B cell (primary cell): ENCODE results near the gene PLPP3. TPM values are rescaled to one million over a fixed set of nuclear protein-coding genes. Genes with fewer than 3 reads are reported as not detected.

ENCODE experiments used
- ATAC-seq: fragments of 200-7000 bp; cut with Tn5 transposase; one replicate; pipeline ENCODE4 v1.10.0; 2021; ENCODE audit warnings: low read depth, mild to moderate bottlenecking, moderate number of reproducible peaks, moderate library complexity
- CTCF ChIA-PET: fragments of 350-600 bp; sonication (Branson Sonifier 250); formaldehyde crosslinking; loops from one replicate; lab custom pipeline; 2021; ENCODE audit warnings: antibody characterized with exemption, inconsistent platforms; lab: Charles Lee
- POLR2A ChIA-PET: fragments of 350-600 bp; sonication (Branson Sonifier 250); formaldehyde crosslinking; loops from one replicate; lab custom pipeline; 2021; ENCODE audit warnings: antibody characterized with exemption; lab: Charles Lee
- DNase-seq: peaks from one replicate; pipeline ENCODE4 v3.0.0; 2013
- H2AFZ ChIP-seq: 2 replicates; pipeline ENCODE4 v1.6.1; 2012; ENCODE audit warnings: mild to moderate bottlenecking, low read depth, low read length; ENCODE audit not compliant: insufficient read depth, poor library complexity, severe bottlenecking
- H3K27ac ChIP-seq, 2 donors: 1 replicate in 1 of 2; 2 replicates in 1 of 2; pipeline ENCODE4 v1.5.1; 2012 to 2013; ENCODE audit warnings: low read length in 2 of 2, mild to moderate bottlenecking in 2 of 2, moderate library complexity in 1 of 2
- H3K27me3 ChIP-seq, 4 experiments: fragments of 200-600 bp in 1 of 4; sonication (generic) in 1 of 4; replicated peaks in 1 of 4; 1 replicate in 2 of 4; 2 replicates in 2 of 4; pipeline versions ENCODE4 v1.6.1 to v1.7.0; 2013 to 2016; ENCODE audit warnings: low read length in 3 of 4, mild to moderate bottlenecking in 2 of 4, mixed read lengths in 1 of 4, moderate library complexity in 1 of 4; ENCODE audit not compliant: insufficient read depth in 4 of 4, control insufficient read depth in 3 of 4; ENCODE audit errors: control extremely low read depth in 1 of 4
- H3K36me3 ChIP-seq, 2 experiments: replicated peaks in 1 of 2; 1 replicate in 1 of 2; 2 replicates in 1 of 2; pipeline versions ENCODE4 v1.6.1 to v1.7.1; 2013; ENCODE audit warnings: low read length in 1 of 2; ENCODE audit not compliant: insufficient read depth in 2 of 2, control insufficient read depth in 1 of 2; ENCODE audit errors: control extremely low read depth in 1 of 2, extremely low read depth in 1 of 2
- H3K4me1 ChIP-seq, 2 donors: fragments of 200-600 bp in 1 of 2; sonication (generic) in 1 of 2; 1 replicate in 1 of 2; 2 replicates in 1 of 2; pipeline versions ENCODE4 v1.5.1 to v1.6.1; 2013 to 2017; ENCODE audit warnings: low read length in 2 of 2; ENCODE audit not compliant: control insufficient read depth in 2 of 2, insufficient read depth in 2 of 2
- H3K4me2 ChIP-seq: replicated peaks from 2 replicates; pipeline ENCODE3; 2012; ENCODE audit warnings: mild to moderate bottlenecking, low read depth, low read length; ENCODE audit not compliant: poor library complexity, severe bottlenecking
- H3K4me3 ChIP-seq, 5 experiments: fragments of 200-600 bp in 1 of 5; sonication (generic) in 1 of 5; 1 replicate in 3 of 5; 2 replicates in 2 of 5; pipeline versions ENCODE4 v1.5.1 to v1.7.0; 2011 to 2016; ENCODE audit warnings: low read length in 4 of 5, mild to moderate bottlenecking in 4 of 5, low read depth in 2 of 5, control low read depth in 1 of 5, moderate library complexity in 1 of 5; ENCODE audit not compliant: insufficient read depth in 1 of 5; ENCODE audit errors: control extremely low read depth in 1 of 5, extremely low read depth in 1 of 5
- H3K79me2 ChIP-seq: fragments of 200-600 bp; sonication (generic); one replicate; pipeline ENCODE4 v1.6.0; 2016; ENCODE audit warnings: low read length; ENCODE audit not compliant: control insufficient read depth, insufficient read depth
- H3K9ac ChIP-seq: fragments of 200-600 bp; sonication (generic); 2 replicates; pipeline ENCODE4 v1.6.1; 2017; ENCODE audit warnings: mild to moderate bottlenecking, low read length, moderate library complexity
- H3K9me3 ChIP-seq, 3 donors: one replicate each; pipeline versions ENCODE4 v1.6.1 to v1.7.1; 2013; ENCODE audit warnings: low read length in 2 of 3; ENCODE audit not compliant: control insufficient read depth in 2 of 3, insufficient read depth in 1 of 3; ENCODE audit errors: control extremely low read depth in 1 of 3
- H4K20me1 ChIP-seq: 2 replicates; pipeline ENCODE4 v1.6.0; 2012; ENCODE audit warnings: mild to moderate bottlenecking, low read length; ENCODE audit not compliant: insufficient read depth, control insufficient read depth, poor library complexity, severe bottlenecking
- H3K27ac Mint-ChIP-seq: one replicate; pipeline ENCODE4 v1.8.0; 2021; ENCODE audit warnings: mixed read lengths
- H3K27me3 Mint-ChIP-seq: one replicate; pipeline ENCODE4 v1.8.0; 2021; ENCODE audit warnings: mixed read lengths
- H3K4me1 Mint-ChIP-seq: one replicate; pipeline ENCODE4 v1.8.0; 2021; ENCODE audit warnings: mixed read lengths
- H3K4me3 Mint-ChIP-seq: one replicate; pipeline ENCODE4 v1.8.0; 2021; ENCODE audit warnings: mixed read lengths
- H3K9me3 Mint-ChIP-seq: one replicate; pipeline ENCODE4 v1.8.0; 2022; ENCODE audit warnings: mixed read lengths; ENCODE audit not compliant: insufficient read depth
- EZH2 ChIP-seq: IDR thresholded peaks from 2 replicates; pipeline ENCODE4 v1.6.1; 2012; ENCODE audit warnings: borderline replicate concordance, low read depth, mild to moderate bottlenecking, moderate library complexity, low read length; ENCODE audit not compliant: insufficient read depth, poor library complexity, severe bottlenecking
- WGBS: methylation state at CpG from one replicate; pipeline ENCODE4 v1.1.5; 2013; ENCODE audit warnings: missing lambda C conversion rate; ENCODE audit not compliant: insufficient coverage; 5-methylcytosine and 5-hydroxymethylcytosine counted together
- intact Hi-C: fragments of 100-400 bp; cut with micrococcal nuclease; formaldehyde crosslinking; loops from one replicate; pipeline ENCODE4 v1.10.0; 2022
- polyA plus RNA-seq: library from polyadenylated mRNA; depleted of rRNA; stranded (reverse); fragments of >200 nt; gene quantifications from 2 replicates; pipeline ENCODE4 v1.2.3, GENCODE V29; 2012
- total RNA-seq, 2 donors: library from RNA; stranded (reverse); fragments of 120-200 nt in 1 of 2; gene quantifications; 1 replicate in 1 of 2; 2 replicates in 1 of 2; pipeline versions ENCODE4 v1.2.3 to v1.2.4, GENCODE V29; 2013 to 2022
- TF ChIP-seq, protein P1 (sequence below): fragments of 200-600 bp; IDR thresholded peaks from one replicate; pipeline ENCODE4 v1.8.0; 2022; ENCODE audit warnings: antibody characterized with exemption, mild to moderate bottlenecking

PLPP3 gene
- total and polyA plus RNA-seq, 2 donors (not counting 1 experiment from before 2014, with no cell fraction given) = 1.8 to 2.9 TPM

DNA sequence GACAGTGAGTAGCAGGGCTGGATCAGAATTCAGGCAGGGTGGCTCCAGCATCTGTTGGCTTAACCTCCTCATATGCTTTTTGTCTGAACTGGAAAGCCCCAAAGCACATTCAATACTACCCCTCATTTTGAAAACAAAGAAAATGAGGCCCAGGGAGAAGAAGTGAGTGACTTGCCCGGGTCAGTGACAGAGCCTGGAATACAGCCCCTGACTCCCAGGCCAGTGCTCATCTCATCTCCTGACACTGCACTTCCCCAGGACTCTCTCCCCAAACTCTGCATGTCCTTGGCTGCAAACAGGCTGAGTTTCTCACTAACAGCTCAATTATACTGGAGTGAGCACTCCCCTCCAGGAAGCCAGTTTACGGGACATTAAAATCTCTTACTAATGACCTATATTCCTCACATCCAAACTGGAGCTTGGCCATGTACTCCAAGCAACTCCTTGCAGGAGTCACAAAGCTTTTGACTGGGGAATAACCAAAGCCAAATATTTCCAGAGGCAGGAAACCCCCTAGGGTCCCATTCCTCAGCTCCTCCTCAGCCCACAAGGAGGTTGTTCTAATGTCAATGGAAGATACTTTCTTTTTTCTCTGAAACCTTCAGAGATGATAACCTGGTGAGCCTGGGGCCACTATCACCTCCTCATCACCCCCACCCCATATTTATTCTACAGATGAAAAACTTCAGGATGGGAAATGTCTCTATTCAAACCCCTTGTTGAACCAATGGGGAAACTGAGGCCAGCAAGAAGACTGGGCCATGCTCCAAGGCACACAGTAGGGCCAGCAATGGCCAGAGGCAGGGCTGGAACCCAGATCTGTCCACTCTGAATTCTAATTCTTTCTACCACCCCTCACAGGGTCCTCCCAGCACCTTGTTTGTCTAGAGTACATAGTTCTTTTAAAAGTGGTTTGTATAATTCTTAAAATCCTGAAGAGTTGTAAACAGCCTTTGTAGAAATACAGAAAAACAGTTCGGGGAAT is 127.0 kb downstream of the PLPP3 start:
- Histone ChIP-seq H3K4me1 (no peaks in the 10 kb centered on the region), H3K4me2 (no peak overlapping the region), H4K20me1 (no peaks in the 10 kb centered on the region), H3K27ac (no peak overlapping the region), H3K4me3 (no peak overlapping the region), H3K36me3 (no peaks in the 10 kb centered on the region), H3K79me2 (no peaks in the 10 kb centered on the region), H3K27me3 (peaks cover 0 to 2% (median 0%) of the 10 kb centered on the region in 4 experiments), H2AFZ (no peak overlapping the region), H3K9me3 (no peaks in the 10 kb centered on the region), H3K9ac (no peak overlapping the region)
- no peaks in the 10 kb centered on the region for H3K4me1 Mint-ChIP-seq
- ChIA-PET CTCF (no interaction called here), POLR2A (no interaction called here)
- no peak overlapping the region for H3K4me3 Mint-ChIP-seq
- TF ChIP-seq EZH2 = no peak
- TF ChIP-seq, protein P1, sequence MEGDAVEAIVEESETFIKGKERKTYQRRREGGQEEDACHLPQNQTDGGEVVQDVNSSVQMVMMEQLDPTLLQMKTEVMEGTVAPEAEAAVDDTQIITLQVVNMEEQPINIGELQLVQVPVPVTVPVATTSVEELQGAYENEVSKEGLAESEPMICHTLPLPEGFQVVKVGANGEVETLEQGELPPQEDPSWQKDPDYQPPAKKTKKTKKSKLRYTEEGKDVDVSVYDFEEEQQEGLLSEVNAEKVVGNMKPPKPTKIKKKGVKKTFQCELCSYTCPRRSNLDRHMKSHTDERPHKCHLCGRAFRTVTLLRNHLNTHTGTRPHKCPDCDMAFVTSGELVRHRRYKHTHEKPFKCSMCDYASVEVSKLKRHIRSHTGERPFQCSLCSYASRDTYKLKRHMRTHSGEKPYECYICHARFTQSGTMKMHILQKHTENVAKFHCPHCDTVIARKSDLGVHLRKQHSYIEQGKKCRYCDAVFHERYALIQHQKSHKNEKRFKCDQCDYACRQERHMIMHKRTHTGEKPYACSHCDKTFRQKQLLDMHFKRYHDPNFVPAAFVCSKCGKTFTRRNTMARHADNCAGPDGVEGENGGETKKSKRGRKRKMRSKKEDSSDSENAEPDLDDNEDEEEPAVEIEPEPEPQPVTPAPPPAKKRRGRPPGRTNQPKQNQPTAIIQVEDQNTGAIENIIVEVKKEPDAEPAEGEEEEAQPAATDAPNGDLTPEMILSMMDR = no peak
- intact Hi-C loops = no loop called here
- no peaks in the 10 kb centered on the region for H3K27me3 Mint-ChIP-seq
- no peak for ATAC-seq
- H3K9me3 Mint-ChIP-seq = no peaks in the 10 kb centered on the region
- no peak for DNase-seq
- no peak overlapping the region for H3K27ac Mint-ChIP-seq
- WGBS = 91% methylated on average over 2 of the region's 3 CpGs

DNA sequence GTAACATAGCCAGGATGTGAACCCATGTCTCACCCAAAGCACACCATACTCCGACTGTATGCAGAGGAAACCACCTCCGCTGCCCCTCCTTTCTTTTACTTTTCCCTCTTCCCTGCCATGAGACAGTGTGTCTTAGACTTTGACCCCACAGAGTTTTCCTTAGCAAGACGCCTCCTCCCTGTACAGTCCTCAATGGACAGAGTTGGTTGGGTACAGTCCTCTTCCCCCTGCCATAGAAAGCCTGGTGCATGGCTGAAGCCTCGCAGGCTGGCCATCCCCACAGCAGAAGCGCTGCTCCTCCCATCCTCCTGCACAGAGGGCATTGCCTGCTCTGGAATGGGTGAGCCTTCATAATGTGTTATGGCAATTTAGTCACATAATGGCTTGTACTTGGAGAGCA is 127.9 kb downstream of the PLPP3 start:
- POLR2A ChIA-PET = no interaction called here

More for the DNA sequence above, 127.9 kb downstream of the PLPP3 start:
- Histone ChIP-seq H3K4me3 (no peak overlapping the region), H3K4me1 (no peaks in the 10 kb centered on the region), H3K9me3 (no peaks in the 10 kb centered on the region), H2AFZ (no peak overlapping the region), H3K27me3 (peaks cover 0 to 2% (median 0%) of the 10 kb centered on the region in 4 experiments), H3K79me2 (no peaks in the 10 kb centered on the region), H3K36me3 (no peaks in the 10 kb centered on the region), H3K9ac (no peak overlapping the region), H4K20me1 (no peaks in the 10 kb centered on the region), H3K27ac (no peak overlapping the region), H3K4me2 (no peak overlapping the region)
- no peak overlapping the region for H3K4me3 Mint-ChIP-seq
- H3K4me1 Mint-ChIP-seq = no peaks in the 10 kb centered on the region
- intact Hi-C loops = no loop called here
- H3K27me3 Mint-ChIP-seq = no peaks in the 10 kb centered on the region
- no peak for ATAC-seq
- H3K9me3 Mint-ChIP-seq = no peaks in the 10 kb centered on the region
- CTCF ChIA-PET = no interaction called here
- TF ChIP-seq, protein P1 = no peak
- TF ChIP-seq EZH2 = no peak
- 100% methylated on average over 3 of the region's 5 CpGs for WGBS
- H3K27ac Mint-ChIP-seq = no peak overlapping the region
- no peak for DNase-seq
